ENCODE measurements around the gene DAB1. TPM values are rescaled to one million over a fixed set of nuclear protein-coding genes. Genes with fewer than 3 reads are reported as not detected.

Gene DAB1
- total RNA-seq, 1 donor from 2014 or later, result 3.1 TPM

GRCh38 chr1:57158604-57158998 lies 265.3 kb downstream of the DAB1 start:
- DNase-seq, result no peak
- no peaks in the 10 kb centered on the region for H3K4me1 Mint-ChIP-seq (ENCODE audit: low read depth, unreplicated experiment)
- H3K27ac Mint-ChIP-seq (ENCODE audit: unreplicated experiment), result no peak overlapping the region
- H3K27me3 Mint-ChIP-seq (ENCODE audit: unreplicated experiment), result no peaks in the 10 kb centered on the region
- H3K4me3 Mint-ChIP-seq (ENCODE audit: unreplicated experiment), result no peak overlapping the region
- TF ChIP-seq CTCF (IDR thresholded peaks at IDR 0.05; ENCODE audit: partially characterized antibody, unreplicated experiment), result no peak
- H3K9me3 Mint-ChIP-seq (ENCODE audit: unreplicated experiment), result no peaks in the 10 kb centered on the region
- no peaks in the 10 kb centered on the region for H3K36me3 Mint-ChIP-seq (ENCODE audit: unreplicated experiment)

- H3K27me3 Mint-ChIP-seq (ENCODE audit: unreplicated experiment), result no peaks in the 10 kb centered on the region
- no peak for TF ChIP-seq CTCF (IDR thresholded peaks at IDR 0.05; ENCODE audit: partially characterized antibody, unreplicated experiment)
- H3K4me1 Mint-ChIP-seq (ENCODE audit: low read depth, unreplicated experiment), result no peaks in the 10 kb centered on the region
- H3K27ac Mint-ChIP-seq (ENCODE audit: unreplicated experiment), result no peak overlapping the region
- no peak for DNase-seq
- no peak overlapping the region for H3K4me3 Mint-ChIP-seq (ENCODE audit: unreplicated experiment)
- no peaks in the 10 kb centered on the region for H3K36me3 Mint-ChIP-seq (ENCODE audit: unreplicated experiment)
- H3K9me3 Mint-ChIP-seq (ENCODE audit: unreplicated experiment), result no peaks in the 10 kb centered on the region
These were observed 265.8 kb downstream of the DAB1 start for GRCh38 chr1:57157818-57158603.

- Mint-ChIP-seq H3K9me3 (ENCODE audit: unreplicated experiment) (no peaks in the 10 kb centered on the region), H3K27me3 (ENCODE audit: unreplicated experiment) (no peaks in the 10 kb centered on the region), H3K36me3 (ENCODE audit: unreplicated experiment) (no peaks in the 10 kb centered on the region), H3K4me1 (ENCODE audit: low read depth, unreplicated experiment) (no peaks in the 10 kb centered on the region), H3K27ac (ENCODE audit: unreplicated experiment) (no peak overlapping the region), H3K4me3 (ENCODE audit: unreplicated experiment) (no peak overlapping the region)
- TF ChIP-seq CTCF (IDR thresholded peaks at IDR 0.05; ENCODE audit: partially characterized antibody, unreplicated experiment), result no peak
- no peak for DNase-seq
These were observed 267.0 kb downstream of the DAB1 start for GRCh38 chr1:57156907-57157306.

GRCh38 chr1:57146100-57146499 lies 277.8 kb downstream of the DAB1 start:
- Mint-ChIP-seq H3K27ac (ENCODE audit: unreplicated experiment) (no peak overlapping the region), H3K9me3 (ENCODE audit: unreplicated experiment) (peaks cover 2% of the 10 kb centered on the region), H3K36me3 (ENCODE audit: unreplicated experiment) (no peaks in the 10 kb centered on the region), H3K27me3 (ENCODE audit: unreplicated experiment) (peaks cover 6% of the 10 kb centered on the region), H3K4me1 (ENCODE audit: low read depth, unreplicated experiment) (peaks cover 3% of the 10 kb centered on the region), H3K4me3 (ENCODE audit: unreplicated experiment) (no peak overlapping the region)
- DNase-seq, result no peak
- no peak for TF ChIP-seq CTCF (IDR thresholded peaks at IDR 0.05; ENCODE audit: partially characterized antibody, unreplicated experiment)

- peaks cover 6% of the 10 kb centered on the region for H3K27me3 Mint-ChIP-seq (ENCODE audit: unreplicated experiment)
- peaks cover 3% of the 10 kb centered on the region for H3K4me1 Mint-ChIP-seq (ENCODE audit: low read depth, unreplicated experiment)
- DNase-seq, result no peak
- H3K27ac Mint-ChIP-seq (ENCODE audit: unreplicated experiment), result peak overlapping the region; percentile 10
- peaks cover 2% of the 10 kb centered on the region for H3K9me3 Mint-ChIP-seq (ENCODE audit: unreplicated experiment)
- H3K4me3 Mint-ChIP-seq (ENCODE audit: unreplicated experiment), result no peak overlapping the region
- no peak for TF ChIP-seq CTCF (IDR thresholded peaks at IDR 0.05; ENCODE audit: partially characterized antibody, unreplicated experiment)
- no peaks in the 10 kb centered on the region for H3K36me3 Mint-ChIP-seq (ENCODE audit: unreplicated experiment)
These were observed 280.9 kb downstream of the DAB1 start for GRCh38 chr1:57142999-57143398.

Measured in glutamatergic neuron (in vitro differentiated cells).